Tibial nerve (tissue), 4 donors: Measurements from ENCODE around the gene ARHGAP1.

Source experiments
- CTCF ChIP-seq, 5 experiments: fragments of 200-600 bp in 3 of 5; fragments of 450-650 bp in 2 of 5; sonication (generic) in 3 of 5; IDR thresholded peaks; one replicate each; pipeline ENCODE4 v1.5.1; 2016 to 2019; ENCODE audit warnings: antibody characterized with exemption in 5 of 5, mild to moderate bottlenecking in 3 of 5, moderate library complexity in 2 of 5
- EP300 ChIP-seq, 2 donors: sonication (generic); formaldehyde crosslinking; IDR thresholded peaks; one replicate each; pipeline ENCODE4 v1.6.1; 2017; ENCODE audit warnings: antibody characterized with exemption in 2 of 2, mild to moderate bottlenecking in 1 of 2
- POLR2A ChIP-seq, 2 donors: fragments of 450-650 bp; IDR thresholded peaks; one replicate each; pipeline ENCODE4 v1.6.1; 2017; ENCODE audit warnings: antibody characterized with exemption in 2 of 2, mild to moderate bottlenecking in 2 of 2, moderate library complexity in 2 of 2

- no peak for TF ChIP-seq CTCF (IDR thresholded peaks at IDR 0.05)
- TF ChIP-seq EP300 (IDR thresholded peaks at IDR 0.05): no peak
- TF ChIP-seq POLR2A (IDR thresholded peaks at IDR 0.05): no peak
Measured at GRCh38 chr11:46628961-46629360, 71.5 kb downstream of the ARHGAP1 start.
